ENCODE measurements around the gene SCEL. TPM values are rescaled to one million over a fixed set of nuclear protein-coding genes. Genes with fewer than 3 reads are reported as not detected.
"Not testable (repeated sequence)": the region's sequence is repeated elsewhere in the genome, so short reads cannot be mapped to it uniquely, and the experiment has no call there.

The SCEL gene
- total RNA-seq (2014; rRNA removed; shearing (Covaris generic)), result not detected in 2 replicates

DNA sequence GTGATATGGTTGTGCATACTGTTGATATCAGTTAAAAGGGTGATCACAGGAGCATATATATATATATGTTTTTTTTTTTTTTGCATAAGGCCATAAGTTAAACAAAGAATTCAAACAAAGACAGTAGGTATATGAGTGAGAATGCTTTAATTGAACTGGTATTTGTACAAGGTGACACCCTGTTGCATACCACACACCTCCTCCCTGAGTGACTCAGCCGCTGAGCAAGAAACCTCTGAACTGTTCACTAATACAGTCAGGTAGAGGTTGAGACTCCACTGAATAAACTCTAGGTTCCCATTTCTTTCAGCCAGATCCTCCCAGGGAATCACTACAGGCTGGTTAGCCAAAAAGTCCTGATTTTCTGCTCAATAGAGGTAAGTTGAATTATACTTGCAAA lies at the start of gene SCEL:
SCEL (plus strand) TSS at position 259 of the 400 bp plus-strand sequence. CDS start 20,170 bp downstream, outside the sequence.
- DNase-seq (ENCODE audit: low read depth), result no peak

- no peak for DNase-seq (ENCODE audit: low read depth)
Measured at GRCh38 chr13:77489566-77490337, 45.8 kb upstream of the SCEL start.

DNA sequence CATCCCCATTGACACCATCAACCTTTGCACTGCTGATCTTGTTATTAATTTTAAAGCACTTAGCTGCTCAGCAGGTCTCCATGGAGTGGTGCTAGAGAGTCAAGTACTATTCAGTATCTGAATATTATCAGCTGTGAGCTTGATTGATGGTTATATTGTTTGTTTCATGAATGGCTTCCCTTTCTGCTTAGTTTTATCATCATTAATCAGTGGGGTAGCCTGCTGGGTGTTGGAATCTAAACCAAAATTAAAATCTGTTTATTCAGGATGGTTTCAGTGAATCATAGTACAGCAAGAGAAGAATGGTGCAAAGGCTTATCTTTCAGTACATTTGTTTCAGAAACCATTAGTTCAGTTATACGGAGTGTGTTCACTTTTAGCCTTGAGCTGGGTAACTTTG lies 42.5 kb upstream of the SCEL start:
- no peak for DNase-seq (ENCODE audit: low read depth)

DNA sequence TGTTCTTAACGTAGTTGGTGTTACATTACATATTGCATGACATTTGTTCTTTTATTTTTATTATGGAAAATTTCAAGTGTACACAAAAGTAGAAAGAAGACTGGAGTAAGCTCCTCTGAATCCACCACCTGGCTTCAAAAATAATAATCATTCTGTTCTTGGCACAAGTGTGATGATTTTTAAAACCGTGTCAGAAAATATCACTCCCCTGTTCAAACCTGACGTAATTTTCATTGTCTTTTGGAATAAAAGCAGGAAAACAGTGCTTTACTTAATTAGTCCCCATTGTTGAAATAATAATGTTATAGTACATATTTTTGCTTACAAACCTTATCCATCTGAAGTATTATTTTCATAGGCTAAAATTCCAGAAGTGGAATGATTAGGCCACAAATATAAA lies 41.3 kb upstream of the SCEL start:
- no peak for DNase-seq (ENCODE audit: low read depth)

DNA sequence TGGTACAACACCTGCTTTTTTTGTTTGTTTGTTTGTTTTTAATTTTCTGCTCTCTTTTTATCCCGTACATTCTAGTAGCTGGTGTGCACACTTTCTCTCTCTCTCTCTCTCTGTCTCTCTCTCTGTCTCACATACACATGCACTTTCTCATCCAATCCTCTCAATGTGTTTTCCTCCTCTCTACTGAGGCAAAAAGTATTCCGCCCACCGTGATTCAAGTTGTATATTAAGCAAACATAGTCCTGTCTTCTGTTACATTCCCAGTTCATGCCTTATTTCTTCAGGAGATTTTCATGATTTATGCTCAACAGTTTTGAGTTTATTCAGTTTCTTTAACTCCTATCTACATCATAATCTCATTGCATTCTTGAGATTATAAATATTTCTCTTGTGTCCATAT lies 38.2 kb upstream of the SCEL start:
- DNase-seq (ENCODE audit: low read depth), result no peak

- no peak for DNase-seq (ENCODE audit: low read depth)
Measured at GRCh38 chr13:77497835-77498234, 37.7 kb upstream of the SCEL start.

- DNase-seq (ENCODE audit: low read depth), result no peak
Measured at GRCh38 chr13:77502104-77502720, 33.3 kb upstream of the SCEL start.

DNA sequence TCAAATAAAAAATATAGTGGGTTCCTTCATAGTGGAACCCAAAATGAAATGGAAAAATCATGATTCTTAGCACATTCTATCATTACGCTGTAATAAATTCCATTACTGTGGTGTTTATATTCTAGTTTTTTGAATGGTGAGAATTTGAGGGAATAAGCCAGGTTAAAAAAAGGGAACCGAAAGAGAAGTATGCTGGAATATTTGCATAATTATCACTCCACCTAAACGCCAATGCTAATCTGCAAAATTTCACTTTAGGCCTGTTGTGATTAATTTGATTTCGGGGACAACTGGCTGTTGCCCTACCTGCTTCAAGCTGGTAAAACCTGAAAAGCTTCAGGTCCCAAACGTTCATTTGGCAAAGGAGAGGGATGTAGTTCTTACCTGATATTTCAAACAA lies 32.1 kb upstream of the SCEL start:
- no peak for DNase-seq (ENCODE audit: low read depth)

DNA sequence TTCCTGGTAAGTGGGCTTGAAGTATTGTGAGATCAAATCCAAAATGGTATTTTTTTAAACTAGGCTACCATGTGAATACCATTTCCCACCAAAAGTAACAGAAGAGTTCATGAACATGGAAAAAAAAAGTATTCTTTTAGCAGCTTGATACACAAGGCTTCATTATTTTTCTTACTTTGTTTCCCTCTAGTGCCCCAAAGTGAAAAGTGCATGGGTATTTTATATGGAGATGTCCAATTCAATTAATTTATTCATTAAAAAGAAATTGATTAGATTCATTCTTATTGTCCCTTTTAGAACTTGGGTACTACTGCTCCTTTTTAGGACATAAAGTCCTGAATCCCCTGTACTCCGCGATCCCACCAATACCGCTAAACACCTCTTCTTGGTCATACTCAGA lies 28.6 kb upstream of the SCEL start:
- DNase-seq (ENCODE audit: low read depth), result peak; percentile 3

GRCh38 chr13:77507931-77508776 lies 27.4 kb upstream of the SCEL start:
- DNase-seq (ENCODE audit: low read depth), result peak; percentile 58

GRCh38 chr13:77508959-77509620 lies 26.4 kb upstream of the SCEL start:
- DNase-seq (ENCODE audit: low read depth), result peak; percentile 19

- DNase-seq (ENCODE audit: low read depth), result no peak
Measured at GRCh38 chr13:77510156-77510555, 25.4 kb upstream of the SCEL start.

DNA sequence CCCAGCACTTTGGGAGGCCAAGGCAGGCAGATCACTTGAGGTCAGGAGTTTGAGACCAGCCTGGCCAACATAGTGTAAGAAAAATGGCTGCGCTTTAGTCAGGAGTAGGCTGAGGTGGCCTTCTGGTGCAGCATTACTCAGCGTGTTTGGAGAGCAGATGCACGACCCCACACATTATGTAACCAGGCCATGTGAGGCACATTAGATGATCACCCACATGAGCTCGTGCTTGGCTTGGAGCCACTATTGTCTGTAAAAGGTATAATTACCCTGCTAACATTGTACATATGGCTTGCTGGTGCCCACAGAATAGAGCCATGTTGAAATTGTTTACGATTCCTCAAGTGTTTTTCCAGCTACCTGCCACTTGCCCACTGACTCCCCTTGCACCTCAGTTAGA lies 24.0 kb upstream of the SCEL start:
- no peak for DNase-seq (ENCODE audit: low read depth)

- DNase-seq (ENCODE audit: low read depth), result no peak
Measured at GRCh38 chr13:77513719-77514335, 21.7 kb upstream of the SCEL start.

DNA sequence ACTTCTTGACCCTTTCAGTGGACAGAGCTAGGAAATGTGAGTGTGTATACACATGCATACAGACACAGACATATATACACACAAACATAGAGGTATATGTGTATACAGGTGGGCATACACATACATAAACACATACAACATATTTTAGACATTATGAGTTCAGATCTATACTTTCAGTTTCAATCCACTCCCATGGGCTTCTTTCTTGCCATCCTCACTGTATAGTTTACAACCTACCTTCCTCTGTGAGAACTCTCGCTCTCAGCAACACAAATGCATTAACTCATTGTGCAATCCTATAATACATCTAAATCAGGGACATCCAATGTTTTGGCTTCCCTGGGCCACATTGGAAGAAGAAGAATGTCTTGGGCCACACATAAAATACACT lies 21.2 kb upstream of the SCEL start:
- no peak for DNase-seq (ENCODE audit: low read depth)

DNA sequence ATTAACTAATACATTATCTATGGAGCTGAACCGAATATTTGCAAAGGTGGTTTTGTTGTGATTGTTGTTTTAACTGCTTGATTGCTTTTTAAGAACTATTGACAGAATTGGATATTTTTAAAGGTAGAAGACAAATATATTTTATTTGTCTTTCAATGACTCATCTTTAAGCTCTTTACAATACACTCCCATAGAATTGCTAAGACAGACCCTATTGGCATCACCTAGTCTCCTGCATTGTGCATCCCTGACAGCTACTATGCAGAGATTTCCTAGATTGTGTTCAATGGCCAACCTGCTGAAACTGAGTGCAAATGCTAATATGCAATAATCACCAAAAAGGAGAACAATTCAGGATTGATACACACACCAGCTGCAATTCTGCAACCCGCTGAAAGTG lies 19.7 kb upstream of the SCEL start:
- DNase-seq (ENCODE audit: low read depth), result no peak

DNA sequence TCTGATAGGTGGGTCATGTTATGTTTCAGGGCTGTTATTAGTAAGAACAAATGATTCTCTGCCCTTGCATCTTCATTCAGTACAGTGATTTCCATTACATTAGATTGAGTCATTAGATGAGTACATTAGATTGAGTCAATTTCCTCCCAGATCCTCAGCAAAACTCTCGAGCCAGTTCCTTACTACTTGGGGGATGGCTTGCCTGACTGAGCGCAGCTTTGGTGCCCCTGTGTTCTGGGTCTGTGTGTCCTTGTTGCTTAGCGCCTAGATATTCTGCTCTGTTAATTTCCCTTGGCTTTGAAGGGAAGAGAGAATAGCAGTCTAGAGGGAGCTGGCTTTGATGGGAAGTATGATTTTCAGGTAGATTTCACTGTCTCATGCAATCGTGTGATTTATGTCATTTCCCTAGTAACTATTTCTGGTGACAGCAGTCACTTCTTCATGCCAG lies 19.1 kb upstream of the SCEL start:
- DNase-seq (ENCODE audit: low read depth), result no peak

GRCh38 chr13:77518266-77518665 lies 17.2 kb upstream of the SCEL start:
- no peak for DNase-seq (ENCODE audit: low read depth)

GRCh38 chr13:77519396-77519795 lies 16.1 kb upstream of the SCEL start:
- not testable (repeated sequence) for DNase-seq (ENCODE audit: low read depth)

- DNase-seq (ENCODE audit: low read depth), result no peak
Measured at GRCh38 chr13:77519808-77520207, 15.7 kb upstream of the SCEL start.

DNA sequence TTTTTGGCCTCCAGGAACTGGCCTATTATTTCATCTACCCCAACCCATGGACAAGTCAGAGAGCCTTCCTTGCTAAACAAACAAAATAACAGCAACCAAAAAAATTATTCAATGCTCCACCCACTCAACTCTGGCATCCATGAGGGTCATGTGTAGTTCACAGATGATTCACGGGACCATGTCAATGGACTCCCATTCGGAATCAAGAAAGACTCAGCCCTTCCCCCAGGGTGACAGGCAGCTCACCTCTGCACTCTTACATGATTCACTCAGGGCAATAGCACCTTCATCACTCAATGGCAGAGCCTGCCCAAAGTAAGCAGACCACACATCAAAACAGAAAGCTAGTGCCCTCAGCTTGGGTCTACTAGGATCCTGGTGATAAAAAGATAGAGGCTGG lies 14.3 kb upstream of the SCEL start:
- no peak for DNase-seq (ENCODE audit: low read depth)

Measured in RPMI7951 (cell line).